HFFc6 (cell line): Measurements from ENCODE around the gene ARRDC4. TPM values are rescaled to one million over a fixed set of nuclear protein-coding genes. Genes with fewer than 3 reads are reported as not detected.
A peak's percentile ranks its signal among the peaks of the same experiment; 100 is the strongest.

Experiments
- DNase-seq: peaks from one replicate; pipeline ENCODE4 v3.0.0-alpha.2; 2018
- H3K27ac Mint-ChIP-seq: 2 replicates; pipeline ENCODE4 v1.8.0; 2020; ENCODE audit warnings: mild to moderate bottlenecking, mixed read lengths
- H3K27me3 Mint-ChIP-seq: 2 replicates; pipeline ENCODE4 v1.8.0; 2021; ENCODE audit warnings: mild to moderate bottlenecking, moderate library complexity, mixed read lengths; ENCODE audit not compliant: insufficient read depth
- H3K36me3 Mint-ChIP-seq: 2 replicates; pipeline ENCODE4 v1.8.0; 2021; ENCODE audit warnings: low read depth, mixed read lengths
- H3K4me1 Mint-ChIP-seq: 2 replicates; pipeline ENCODE4 v1.8.0; 2020; ENCODE audit warnings: low read depth, mixed read lengths
- H3K4me3 Mint-ChIP-seq: 2 replicates; pipeline ENCODE4 v1.8.0; 2020; ENCODE audit warnings: mild to moderate bottlenecking, moderate library complexity, mixed read lengths
- H3K9me3 Mint-ChIP-seq: 2 replicates; pipeline ENCODE4 v1.8.0; 2020; ENCODE audit warnings: mild to moderate bottlenecking, mixed read lengths
- total RNA-seq, 6 experiments: library from RNA; stranded (reverse); fragmentation: NEBNext Ultra II Directional; extraction: Animal tissue kit (Norgen Biotek cat#: 25700); gene quantifications; 2 replicates in 1 of 6; 3 replicates in 5 of 6; pipeline ENCODE4 v1.2.3, GENCODE V29; 2021
- TF ChIP-seq, protein P1 (sequence below): fragments of 200-600 bp; sonication (generic); IDR thresholded peaks from 2 replicates; pipeline ENCODE4 v1.5.0; 2021; ENCODE audit warnings: antibody characterized with exemption, mild to moderate bottlenecking

ARRDC4 gene
- total RNA-seq, 6 experiments from 2014 or later = 20.2 to 60.1 (median 23.8) TPM

DNA sequence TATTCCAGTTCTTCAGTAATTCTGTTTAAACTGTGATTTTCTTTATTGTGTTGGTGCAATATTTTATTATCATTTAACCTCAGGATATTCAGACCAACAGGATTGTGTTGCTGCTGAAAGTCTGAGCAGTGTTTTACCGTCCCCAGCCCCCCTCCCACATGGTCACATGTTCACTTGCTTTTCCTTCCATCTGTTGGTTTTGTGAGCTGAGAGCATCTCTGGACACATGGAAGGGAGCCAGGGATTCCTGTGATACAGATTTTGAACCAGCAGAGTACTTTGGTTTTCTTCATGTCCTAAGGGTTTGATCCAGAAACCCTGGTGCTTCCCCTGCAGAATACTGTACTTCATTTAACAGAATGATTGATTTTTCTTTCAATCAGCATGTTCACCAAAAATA, 11.9 kb downstream of the ARRDC4 start:
- peaks cover 49% of the 10 kb centered on the region for H3K36me3 Mint-ChIP-seq
- TF ChIP-seq, protein P1, sequence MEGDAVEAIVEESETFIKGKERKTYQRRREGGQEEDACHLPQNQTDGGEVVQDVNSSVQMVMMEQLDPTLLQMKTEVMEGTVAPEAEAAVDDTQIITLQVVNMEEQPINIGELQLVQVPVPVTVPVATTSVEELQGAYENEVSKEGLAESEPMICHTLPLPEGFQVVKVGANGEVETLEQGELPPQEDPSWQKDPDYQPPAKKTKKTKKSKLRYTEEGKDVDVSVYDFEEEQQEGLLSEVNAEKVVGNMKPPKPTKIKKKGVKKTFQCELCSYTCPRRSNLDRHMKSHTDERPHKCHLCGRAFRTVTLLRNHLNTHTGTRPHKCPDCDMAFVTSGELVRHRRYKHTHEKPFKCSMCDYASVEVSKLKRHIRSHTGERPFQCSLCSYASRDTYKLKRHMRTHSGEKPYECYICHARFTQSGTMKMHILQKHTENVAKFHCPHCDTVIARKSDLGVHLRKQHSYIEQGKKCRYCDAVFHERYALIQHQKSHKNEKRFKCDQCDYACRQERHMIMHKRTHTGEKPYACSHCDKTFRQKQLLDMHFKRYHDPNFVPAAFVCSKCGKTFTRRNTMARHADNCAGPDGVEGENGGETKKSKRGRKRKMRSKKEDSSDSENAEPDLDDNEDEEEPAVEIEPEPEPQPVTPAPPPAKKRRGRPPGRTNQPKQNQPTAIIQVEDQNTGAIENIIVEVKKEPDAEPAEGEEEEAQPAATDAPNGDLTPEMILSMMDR = no peak
- H3K4me1 Mint-ChIP-seq = peaks cover 73% of the 10 kb centered on the region
- DNase-seq = no peak
- no peaks in the 10 kb centered on the region for H3K27me3 Mint-ChIP-seq
- H3K4me3 Mint-ChIP-seq = no peak overlapping the region
- H3K27ac Mint-ChIP-seq = peak overlapping the region; percentile 11; the same call in 1 of the 2 replicates
- no peaks in the 10 kb centered on the region for H3K9me3 Mint-ChIP-seq

DNA sequence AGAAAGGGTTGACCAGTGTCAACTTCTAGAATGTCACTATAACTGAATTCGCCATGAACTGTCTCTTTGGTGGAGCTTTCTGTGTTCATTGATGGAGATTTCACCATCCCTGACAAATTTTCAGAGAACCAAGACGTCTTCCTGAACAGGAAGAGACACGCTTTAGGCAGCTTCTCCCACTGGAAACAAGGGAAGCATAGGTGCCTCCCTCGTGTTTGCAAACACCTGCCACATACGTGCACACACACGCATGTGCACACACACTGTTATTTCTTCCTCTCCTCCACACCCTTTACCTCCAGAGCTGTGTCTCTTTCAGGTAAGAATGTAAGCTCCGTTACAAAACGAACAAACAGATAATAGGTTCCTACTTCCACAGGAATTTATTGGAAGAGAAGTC, 15.6 kb downstream of the ARRDC4 start:
- no peak for DNase-seq
- peaks cover 35% of the 10 kb centered on the region for H3K36me3 Mint-ChIP-seq
- no peak overlapping the region for H3K4me3 Mint-ChIP-seq
- no peak overlapping the region for H3K27ac Mint-ChIP-seq
- H3K4me1 Mint-ChIP-seq = peaks cover 57% of the 10 kb centered on the region
- TF ChIP-seq, protein P1 = no peak
- H3K9me3 Mint-ChIP-seq = no peaks in the 10 kb centered on the region
- H3K27me3 Mint-ChIP-seq = peaks cover 2% of the 10 kb centered on the region; the same call in 1 of the 2 replicates

DNA sequence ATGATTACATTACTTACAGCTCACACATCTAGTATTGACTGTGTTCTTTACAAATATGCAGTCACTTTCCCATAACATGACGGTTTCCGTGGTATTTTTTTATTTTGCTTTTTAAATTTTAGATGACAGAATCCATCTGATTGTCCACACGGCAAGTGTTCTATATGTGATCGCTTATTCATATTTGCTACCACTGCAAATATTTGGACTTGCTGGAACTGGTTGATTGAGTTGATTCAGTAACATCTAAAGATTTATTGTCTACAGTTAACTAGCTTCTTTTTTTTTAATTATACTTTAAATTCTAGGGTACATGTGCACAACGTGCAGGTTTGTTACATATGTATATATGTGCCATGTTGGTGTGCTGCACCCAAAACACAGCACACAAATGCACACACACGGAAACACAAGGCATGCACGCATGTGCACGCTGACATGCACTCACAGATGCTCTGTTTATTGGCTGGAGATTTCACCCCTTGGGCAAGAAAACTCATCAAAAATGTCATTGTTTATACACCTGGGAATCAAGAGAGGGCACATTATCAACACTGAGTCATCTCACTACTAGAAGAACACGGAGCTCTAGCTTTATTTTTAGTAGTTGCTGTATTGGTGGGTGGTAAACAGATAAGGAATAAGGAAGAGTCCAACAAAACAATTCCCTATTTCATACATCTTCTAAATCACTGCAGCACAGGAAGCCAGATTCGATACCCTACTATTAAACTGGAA, 16.4 kb downstream of the ARRDC4 start:
- DNase-seq = no peak
- Mint-ChIP-seq H3K4me1 (peaks cover 49% of the 10 kb centered on the region), H3K36me3 (peaks cover 27% of the 10 kb centered on the region), H3K4me3 (no peak overlapping the region), H3K27me3 (peaks cover 2% of the 10 kb centered on the region; the same call in 1 of the 2 replicates), H3K27ac (no peak overlapping the region), H3K9me3 (no peaks in the 10 kb centered on the region)
- TF ChIP-seq, protein P1 = no peak

DNA sequence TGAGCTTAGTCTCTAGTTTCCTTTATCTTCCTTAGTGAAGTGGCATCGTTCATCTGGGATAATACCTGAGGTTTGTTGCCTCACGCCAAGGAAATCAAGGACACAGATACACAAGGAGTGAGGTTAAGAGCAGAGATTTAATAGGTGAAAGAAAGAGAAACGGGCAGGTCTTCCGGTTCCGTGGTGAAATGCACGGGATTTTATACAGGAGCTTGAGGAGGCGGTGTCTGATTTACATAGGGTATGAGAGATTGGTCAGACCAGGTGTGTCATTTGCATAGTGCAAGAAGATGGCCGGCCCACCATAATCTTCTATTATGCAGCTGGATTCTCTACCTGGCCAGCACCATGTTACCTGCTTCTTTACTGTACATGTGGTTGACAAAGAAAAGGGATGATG, 17.2 kb downstream of the ARRDC4 start:
- Mint-ChIP-seq H3K36me3 (peaks cover 19% of the 10 kb centered on the region), H3K27me3 (peaks cover 2% of the 10 kb centered on the region; the same call in 1 of the 2 replicates), H3K4me1 (peaks cover 41% of the 10 kb centered on the region), H3K27ac (no peak overlapping the region), H3K9me3 (no peaks in the 10 kb centered on the region), H3K4me3 (no peak overlapping the region)
- TF ChIP-seq, protein P1 = no peak
- no peak for DNase-seq

DNA sequence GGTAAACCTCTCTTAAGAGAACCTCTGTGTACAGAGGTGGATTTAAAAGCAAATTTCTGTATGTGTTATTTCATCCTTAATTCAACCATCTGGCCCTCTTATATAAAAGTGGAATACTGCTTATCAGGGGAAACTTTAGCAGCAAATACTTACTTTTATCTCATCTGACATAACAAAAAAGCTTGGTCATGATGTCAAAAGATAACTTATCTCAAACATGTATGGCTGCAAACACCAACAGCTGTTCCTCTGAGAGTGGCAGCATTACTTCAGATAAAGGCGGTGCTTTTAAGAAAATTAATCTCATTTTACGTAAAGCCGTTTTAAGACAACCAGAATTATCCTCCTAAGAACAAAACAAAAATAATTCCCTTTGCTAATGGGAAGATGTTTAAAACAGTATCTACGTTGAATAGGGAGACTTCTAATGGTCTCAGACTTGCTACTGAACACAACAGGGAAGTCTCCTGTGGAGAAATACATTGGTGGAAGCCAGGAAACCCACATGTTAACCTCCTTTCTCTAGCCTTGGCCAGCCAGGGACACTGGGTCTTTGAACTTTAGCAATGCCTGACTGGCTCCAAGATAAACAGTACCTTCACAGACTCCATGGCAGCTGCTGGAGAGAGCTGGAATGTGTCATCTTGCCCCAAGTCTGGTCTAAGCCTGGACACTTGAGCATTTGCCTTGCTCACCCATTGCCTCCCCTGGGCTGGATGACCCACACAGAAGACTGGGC, 18.1 kb downstream of the ARRDC4 start:
- Mint-ChIP-seq H3K27ac (no peak overlapping the region; the same call in 1 of the 2 replicates), H3K4me1 (peaks cover 42% of the 10 kb centered on the region), H3K9me3 (no peaks in the 10 kb centered on the region), H3K36me3 (peaks cover 11% of the 10 kb centered on the region; the same call in 1 of the 2 replicates), H3K27me3 (peaks cover 2% of the 10 kb centered on the region; the same call in 1 of the 2 replicates), H3K4me3 (no peak overlapping the region)
- DNase-seq = no peak
- TF ChIP-seq, protein P1 = no peak
